Body of pancreas (tissue), 4 donors: ENCODE results near the gene PHF21B.

Experiments
- POLR2A ChIP-seq, 3 donors: fragments of 450-650 bp; IDR thresholded peaks; one replicate each; pipeline ENCODE4 v1.6.1; 2016; ENCODE audit warnings: antibody characterized with exemption in 3 of 3, mild to moderate bottlenecking in 2 of 3
- TF ChIP-seq, protein P1 (sequence below), 7 experiments: fragments of 450-650 bp in 4 of 7; fragments of 200-600 bp in 3 of 7; sonication (generic) in 3 of 7; IDR thresholded peaks; one replicate each; pipeline ENCODE4 v1.5.1; 2016 to 2019; ENCODE audit warnings: antibody characterized with exemption in 7 of 7

- TF ChIP-seq, protein P1, sequence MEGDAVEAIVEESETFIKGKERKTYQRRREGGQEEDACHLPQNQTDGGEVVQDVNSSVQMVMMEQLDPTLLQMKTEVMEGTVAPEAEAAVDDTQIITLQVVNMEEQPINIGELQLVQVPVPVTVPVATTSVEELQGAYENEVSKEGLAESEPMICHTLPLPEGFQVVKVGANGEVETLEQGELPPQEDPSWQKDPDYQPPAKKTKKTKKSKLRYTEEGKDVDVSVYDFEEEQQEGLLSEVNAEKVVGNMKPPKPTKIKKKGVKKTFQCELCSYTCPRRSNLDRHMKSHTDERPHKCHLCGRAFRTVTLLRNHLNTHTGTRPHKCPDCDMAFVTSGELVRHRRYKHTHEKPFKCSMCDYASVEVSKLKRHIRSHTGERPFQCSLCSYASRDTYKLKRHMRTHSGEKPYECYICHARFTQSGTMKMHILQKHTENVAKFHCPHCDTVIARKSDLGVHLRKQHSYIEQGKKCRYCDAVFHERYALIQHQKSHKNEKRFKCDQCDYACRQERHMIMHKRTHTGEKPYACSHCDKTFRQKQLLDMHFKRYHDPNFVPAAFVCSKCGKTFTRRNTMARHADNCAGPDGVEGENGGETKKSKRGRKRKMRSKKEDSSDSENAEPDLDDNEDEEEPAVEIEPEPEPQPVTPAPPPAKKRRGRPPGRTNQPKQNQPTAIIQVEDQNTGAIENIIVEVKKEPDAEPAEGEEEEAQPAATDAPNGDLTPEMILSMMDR (IDR thresholded peaks at IDR 0.05): no peak
- TF ChIP-seq POLR2A (IDR thresholded peaks at IDR 0.05): peak in 1 of 3 donors; percentile 5
These were observed 17.6 kb downstream of the PHF21B start for GRCh38 chr22:44992166-44992565.
